SK-N-SH (cell line): ENCODE measurements around the gene NFE2.
"Not testable (repeated sequence)": the region's sequence is repeated elsewhere in the genome, so short reads cannot be mapped to it uniquely, and the experiment has no call there.

Experiments used
- CTCF ChIP-seq: fragments of 200-600 bp; sonication (generic); IDR thresholded peaks from 2 replicates; pipeline ENCODE4 v1.6.1; 2017; ENCODE audit warnings: antibody characterized with exemption, mild to moderate bottlenecking, moderate library complexity
- ELF1 ChIP-seq: IDR thresholded peaks from 2 replicates; pipeline ENCODE4 v1.4.0; 2012
- EP300 ChIP-seq, 2 experiments: IDR thresholded peaks; 2 replicates each; pipeline versions ENCODE4 v1.4.0 to v1.6.1; 2012; ENCODE audit warnings: borderline replicate concordance in 1 of 2, low read depth in 1 of 2, low read length in 1 of 2
- RFX5 ChIP-seq: IDR thresholded peaks from 2 replicates; pipeline ENCODE4 v1.6.1; 2012; ENCODE audit warnings: mild to moderate bottlenecking, improper control_type of control experiment, low read length
- SIN3A ChIP-seq: IDR thresholded peaks from 2 replicates; pipeline ENCODE4 v1.6.1; 2012; ENCODE audit warnings: low read depth, mild to moderate bottlenecking, low read length, moderate library complexity, borderline replicate concordance

- TF ChIP-seq CTCF; EP300 (IDR thresholded peaks at IDR 0.05; ENCODE audit: borderline replicate concordance in 1 of 2, low read depth in 1 of 2, low read length in 1 of 2); SIN3A; ELF1; RFX5: not testable (repeated sequence)
These were observed 11.5 kb upstream of the NFE2 start for GRCh38 chr12:54312309-54312708.
